Vagina (tissue), 2 donors: ENCODE measurements around the gene TSPAN32. TPM values are rescaled to one million over a fixed set of nuclear protein-coding genes. Genes with fewer than 3 reads are reported as not detected.

ENCODE experiments used
- DNase-seq, 2 donors: peaks; one replicate each; pipeline ENCODE4 v3.0.0-alpha.2; 2017; ENCODE audit errors: extremely low spot score in 2 of 2
- H3K27ac ChIP-seq: fragments of 200-600 bp; sonication (generic); one replicate; pipeline ENCODE4 v1.5.1; 2019
- H3K27me3 ChIP-seq: fragments of 200-600 bp; sonication (generic); one replicate; pipeline ENCODE4 v1.5.1; 2019
- H3K36me3 ChIP-seq, 2 donors: fragments of 200-600 bp; sonication (generic); one replicate each; pipeline ENCODE4 v1.5.1; 2017 to 2019
- H3K4me1 ChIP-seq: fragments of 200-600 bp; sonication (generic); one replicate; pipeline ENCODE4 v1.5.1; 2019
- H3K4me3 ChIP-seq, 2 donors: fragments of 200-600 bp; sonication (generic); 1 replicate in 1 of 2; 2 replicates in 1 of 2; pipeline ENCODE4 v1.5.1; 2016 to 2019
- H3K9me3 ChIP-seq: fragments of 200-600 bp; sonication (generic); one replicate; pipeline ENCODE4 v1.5.1; 2019
- CTCF ChIP-seq, 3 experiments: fragments of 450-650 bp in 2 of 3; fragments of 200-600 bp in 1 of 3; sonication (generic) in 1 of 3; IDR thresholded peaks; one replicate each; pipeline ENCODE4 v1.5.1; 2017 to 2019; ENCODE audit warnings: antibody characterized with exemption in 3 of 3, mild to moderate bottlenecking in 2 of 3, moderate library complexity in 2 of 3
- POLR2A ChIP-seq, 2 donors: fragments of 450-650 bp; IDR thresholded peaks; one replicate each; pipeline ENCODE4 v1.6.1; 2017; ENCODE audit warnings: antibody characterized with exemption in 2 of 2, mild to moderate bottlenecking in 2 of 2, moderate library complexity in 2 of 2
- POLR2AphosphoS5 ChIP-seq, 2 donors: sonication (generic); formaldehyde crosslinking; IDR thresholded peaks; one replicate each; pipeline ENCODE4 v1.9.0; 2017; ENCODE audit warnings: antibody characterized with exemption in 2 of 2, mild to moderate bottlenecking in 2 of 2, low read depth in 1 of 2; ENCODE audit not compliant: insufficient read depth in 1 of 2
- intact Hi-C: fragments of 100-400 bp; cut with DNase I; formaldehyde crosslinking; loops from one replicate; pipeline ENCODE4 v1.15.1; 2023
- total RNA-seq: library from RNA; depleted of rRNA; stranded (reverse); fragments of >200 nt; gene quantifications from one replicate; pipeline ENCODE4 v1.2.3, GENCODE V29; 2016

Gene TSPAN32
- total RNA-seq, 1 donor from 2014 or later: 3.7 TPM

DNA sequence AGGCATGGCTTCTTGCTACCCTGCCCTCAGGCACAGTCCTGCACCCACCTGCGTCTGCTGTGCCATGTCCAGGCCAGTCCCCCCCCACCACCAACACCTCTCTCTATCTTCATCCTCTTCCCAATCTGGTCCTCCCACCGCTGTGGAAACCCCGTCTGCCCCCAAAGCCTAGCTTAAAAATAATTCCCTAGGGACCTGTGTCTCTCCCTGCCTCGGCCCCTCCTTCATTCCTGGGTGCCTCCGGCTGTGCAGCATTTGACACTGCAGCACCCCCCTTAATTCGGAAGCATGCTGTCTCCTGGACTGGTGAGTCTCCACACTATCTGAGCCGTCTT is 28.9 kb upstream of the TSPAN32 start:
- intact Hi-C loops: no loop called here
- no peak for TF ChIP-seq POLR2A (IDR thresholded peaks at IDR 0.05)
- no peak for TF ChIP-seq CTCF (IDR thresholded peaks at IDR 0.05)
- no peak for TF ChIP-seq POLR2AphosphoS5 (IDR thresholded peaks at IDR 0.05; ENCODE audit: insufficient read depth in 1 of 2, low read depth in 1 of 2)
- DNase-seq: no peak
- peaks cover 7% of the 10 kb centered on the region for H3K27me3 ChIP-seq
- peaks cover 22% of the 10 kb centered on the region for H3K4me1 ChIP-seq
- H3K9me3 ChIP-seq: no peaks in the 10 kb centered on the region
- H3K4me3 ChIP-seq: no peak overlapping the region
- no peaks in the 10 kb centered on the region for H3K36me3 ChIP-seq
- no peak overlapping the region for H3K27ac ChIP-seq

- H3K27me3 ChIP-seq: peaks cover 7% of the 10 kb centered on the region
- H3K4me1 ChIP-seq: peaks cover 22% of the 10 kb centered on the region
- DNase-seq: peak; percentile 69 to 88
- no peak overlapping the region for H3K27ac ChIP-seq
- H3K36me3 ChIP-seq: no peaks in the 10 kb centered on the region
- no peak overlapping the region for H3K4me3 ChIP-seq
- intact Hi-C loops: no loop called here
- no peaks in the 10 kb centered on the region for H3K9me3 ChIP-seq
- no peak for TF ChIP-seq POLR2A (IDR thresholded peaks at IDR 0.05)
- no peak for TF ChIP-seq POLR2AphosphoS5 (IDR thresholded peaks at IDR 0.05; ENCODE audit: insufficient read depth in 1 of 2, low read depth in 1 of 2)
- TF ChIP-seq CTCF (IDR thresholded peaks at IDR 0.05): no peak
Measured at GRCh38 chr11:2273311-2273710, 28.5 kb upstream of the TSPAN32 start.

DNA sequence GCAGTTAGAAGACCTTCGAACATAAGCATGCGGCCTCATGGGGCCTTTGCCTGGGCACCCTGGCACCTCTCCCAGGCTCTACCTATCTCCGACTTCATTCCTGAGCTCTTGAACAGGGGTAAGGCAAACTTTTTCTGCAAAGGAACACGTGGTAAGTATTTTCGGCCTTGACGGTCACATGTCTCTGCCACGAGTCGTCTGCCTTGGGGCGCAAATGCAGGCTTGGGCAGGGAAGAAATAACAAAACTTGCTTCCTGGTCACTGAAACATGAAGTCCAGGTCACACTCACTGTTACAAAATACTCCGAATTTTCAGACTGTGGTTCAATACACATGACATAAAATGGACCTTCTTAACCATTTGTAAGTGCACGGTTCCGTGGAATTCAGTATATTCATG is 28.0 kb upstream of the TSPAN32 start:
- Histone ChIP-seq H3K36me3 (no peaks in the 10 kb centered on the region), H3K27ac (no peak overlapping the region), H3K9me3 (no peaks in the 10 kb centered on the region), H3K4me3 (no peak overlapping the region), H3K27me3 (peaks cover 7% of the 10 kb centered on the region), H3K4me1 (peaks cover 22% of the 10 kb centered on the region)
- intact Hi-C loops: no loop called here
- peak in 1 of 2 donors; percentile 74 for DNase-seq
- no peak for TF ChIP-seq POLR2AphosphoS5 (IDR thresholded peaks at IDR 0.05; ENCODE audit: insufficient read depth in 1 of 2, low read depth in 1 of 2)
- no peak for TF ChIP-seq POLR2A (IDR thresholded peaks at IDR 0.05)
- TF ChIP-seq CTCF (IDR thresholded peaks at IDR 0.05): no peak

DNA sequence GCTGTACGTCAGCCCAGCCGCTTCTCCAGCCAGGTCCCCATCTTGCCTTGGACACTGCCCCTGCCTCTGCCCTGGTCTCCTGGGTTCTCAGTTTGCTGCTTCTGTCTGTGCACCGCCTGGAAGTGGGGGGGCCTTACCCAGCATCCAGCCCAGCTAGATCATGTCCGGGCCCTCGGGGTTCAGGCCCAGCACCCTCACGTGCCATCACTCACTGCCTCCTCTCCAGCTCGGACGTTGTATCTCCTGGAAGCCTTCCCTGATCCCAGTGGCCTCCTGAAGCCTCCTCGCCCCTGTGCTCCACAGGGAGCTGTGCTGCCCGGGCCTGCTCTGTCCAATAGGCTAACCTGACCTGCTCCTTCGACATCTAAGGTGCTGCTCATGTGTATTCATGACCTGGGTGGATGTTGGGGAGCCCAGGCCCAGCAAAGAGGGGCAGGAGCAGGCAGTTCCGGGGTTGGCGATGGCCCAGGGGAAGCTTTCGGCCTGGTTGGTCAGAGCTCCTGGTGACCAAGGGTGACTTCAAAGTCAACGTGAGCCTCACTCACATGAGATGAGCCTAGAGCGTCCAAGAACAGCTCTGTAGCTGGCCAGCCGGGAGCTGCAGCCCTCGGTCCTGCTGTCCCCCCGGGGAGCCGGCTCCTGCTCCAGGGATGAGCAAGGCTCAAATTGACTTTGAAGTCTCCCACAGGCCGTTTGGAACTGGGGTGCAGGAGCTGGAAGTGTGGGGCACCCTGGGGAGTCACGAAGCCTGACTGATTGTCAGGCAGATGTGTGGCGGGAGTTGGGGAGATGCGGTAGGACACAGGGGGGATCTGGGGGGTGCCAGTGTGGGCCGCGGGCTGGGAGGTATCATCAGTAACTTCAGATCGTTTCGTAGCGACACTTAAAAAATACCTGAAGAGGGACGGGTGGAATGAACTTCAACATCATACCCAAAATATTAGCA is 26.2 kb upstream of the TSPAN32 start:
- Histone ChIP-seq H3K9me3 (no peaks in the 10 kb centered on the region), H3K27ac (no peak overlapping the region), H3K4me1 (peaks cover 8% of the 10 kb centered on the region), H3K4me3 (no peak overlapping the region), H3K27me3 (peaks cover 4% of the 10 kb centered on the region), H3K36me3 (no peaks in the 10 kb centered on the region)
- intact Hi-C loops: no loop called here
- TF ChIP-seq CTCF (IDR thresholded peaks at IDR 0.05) (no peak), POLR2A (IDR thresholded peaks at IDR 0.05) (no peak), POLR2AphosphoS5 (IDR thresholded peaks at IDR 0.05; ENCODE audit: insufficient read depth in 1 of 2, low read depth in 1 of 2) (no peak)
- peak; percentile 70 to 90 for DNase-seq
